ENCODE results near the gene HOXC6. TPM values are rescaled to one million over a fixed set of nuclear protein-coding genes. Genes with fewer than 3 reads are reported as not detected.

HOXC6 gene
- total and polyA plus RNA-seq, 2 of the 13 experiments (the other 11 are each of a cell fraction or from before 2014, with no cell fraction given) = not detected

DNA sequence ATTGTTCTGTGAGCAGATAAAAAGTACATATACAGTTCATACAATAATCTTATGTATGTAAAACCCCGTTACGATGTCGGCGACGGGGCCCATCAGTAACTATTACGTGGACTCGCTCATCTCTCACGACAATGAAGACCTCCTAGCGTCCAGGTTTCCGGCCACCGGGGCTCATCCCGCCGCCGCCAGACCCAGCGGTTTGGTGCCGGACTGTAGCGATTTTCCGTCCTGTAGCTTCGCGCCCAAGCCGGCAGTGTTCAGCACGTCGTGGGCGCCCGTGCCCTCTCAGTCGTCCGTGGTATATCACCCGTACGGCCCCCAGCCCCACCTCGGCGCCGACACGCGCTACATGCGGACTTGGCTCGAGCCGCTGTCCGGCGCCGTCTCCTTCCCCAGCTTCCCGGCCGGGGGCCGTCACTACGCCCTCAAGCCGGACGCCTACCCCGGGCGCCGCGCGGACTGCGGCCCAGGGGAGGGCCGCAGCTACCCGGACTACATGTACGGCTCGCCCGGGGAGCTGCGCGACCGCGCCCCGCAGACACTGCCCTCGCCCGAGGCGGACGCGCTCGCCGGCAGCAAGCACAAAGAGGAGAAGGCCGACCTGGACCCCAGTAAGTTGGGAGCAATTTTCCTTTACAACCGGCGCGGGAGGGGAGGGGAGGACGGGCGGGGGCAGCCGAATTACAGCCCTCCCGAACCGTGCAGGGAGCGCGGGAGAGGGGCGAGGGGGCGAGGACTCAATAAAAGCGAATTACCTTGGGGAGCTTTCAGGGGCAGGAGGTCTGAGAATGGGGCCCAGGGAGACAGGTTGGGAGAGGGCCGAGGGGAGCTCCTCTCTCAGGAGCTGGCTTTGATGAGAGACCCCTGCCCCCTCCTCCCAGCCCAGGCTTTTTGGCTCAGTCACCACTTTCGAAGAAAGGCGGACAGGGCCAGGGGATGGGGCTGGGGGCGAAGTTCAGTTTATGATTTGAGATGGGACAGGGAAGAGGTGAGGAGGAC, 27.8 kb upstream of the HOXC6 start, which contains the start of gene HOXC9 (continued):
- TF ChIP-seq ZNF350 (CRISPR knock-in tag; IDR thresholded peaks at IDR 0.05; ENCODE audit: borderline replicate concordance, low read depth) (no peak), CAMTA2 (CRISPR knock-in tag; IDR thresholded peaks at IDR 0.05; ENCODE audit: borderline replicate concordance) (no peak), ZFP91 (CRISPR knock-in tag; IDR thresholded peaks at IDR 0.05; ENCODE audit: borderline replicate concordance) (peak; percentile 55; the same call in 1 of the 2 replicates), PCBP2 (optimal IDR thresholded peaks at IDR 0.05; ENCODE audit: low read depth, low read length, poor library complexity, severe bottlenecking) (no peak), BHLHE40 (IDR thresholded peaks at IDR 0.05; ENCODE audit: low read length) (no peak), JDP2 (CRISPR knock-in tag; IDR thresholded peaks at IDR 0.05; ENCODE audit: borderline replicate concordance) (no peak), ZBTB3 (CRISPR knock-in tag; IDR thresholded peaks at IDR 0.05; ENCODE audit: borderline replicate concordance, low read depth) (no peak), SETDB1 (CRISPR knock-in tag; IDR thresholded peaks at IDR 0.05; ENCODE audit: borderline replicate concordance) (no peak), ZNF674 (CRISPR knock-in tag; IDR thresholded peaks at IDR 0.05; ENCODE audit: low read depth) (no peak), POLR2AphosphoS2 (IDR thresholded peaks at IDR 0.05; ENCODE audit: low read depth, low read length) (no peak), ZNF556 (CRISPR knock-in tag; IDR thresholded peaks at IDR 0.05; ENCODE audit: borderline replicate concordance) (no peak), MBNL3 (CRISPR knock-in tag; conservative IDR thresholded peaks at IDR 0.05) (no peak), CHD4 (IDR thresholded peaks at IDR 0.05; ENCODE audit: borderline replicate concordance, low read length) (no peak), BRD4 (CRISPR knock-in tag; IDR thresholded peaks at IDR 0.05) (no peak), ZNF749 (CRISPR knock-in tag; IDR thresholded peaks at IDR 0.05; ENCODE audit: borderline replicate concordance) (no peak), HOXA9 (CRISPR knock-in tag; IDR thresholded peaks at IDR 0.05; ENCODE audit: borderline replicate concordance) (no peak), MAFK (conservative IDR thresholded peaks at IDR 0.05 in 1 of 2, IDR thresholded peaks at IDR 0.05 in 1 of 2; ENCODE audit: low read length in 2 of 2) (no peak)
- TF ChIP-seq, protein P1, sequence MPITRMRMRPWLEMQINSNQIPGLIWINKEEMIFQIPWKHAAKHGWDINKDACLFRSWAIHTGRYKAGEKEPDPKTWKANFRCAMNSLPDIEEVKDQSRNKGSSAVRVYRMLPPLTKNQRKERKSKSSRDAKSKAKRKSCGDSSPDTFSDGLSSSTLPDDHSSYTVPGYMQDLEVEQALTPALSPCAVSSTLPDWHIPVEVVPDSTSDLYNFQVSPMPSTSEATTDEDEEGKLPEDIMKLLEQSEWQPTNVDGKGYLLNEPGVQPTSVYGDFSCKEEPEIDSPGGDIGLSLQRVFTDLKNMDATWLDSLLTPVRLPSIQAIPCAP (CRISPR knock-in tag; IDR thresholded peaks at IDR 0.05; ENCODE audit: low read depth) = no peak
- TF ChIP-seq, protein P2, sequence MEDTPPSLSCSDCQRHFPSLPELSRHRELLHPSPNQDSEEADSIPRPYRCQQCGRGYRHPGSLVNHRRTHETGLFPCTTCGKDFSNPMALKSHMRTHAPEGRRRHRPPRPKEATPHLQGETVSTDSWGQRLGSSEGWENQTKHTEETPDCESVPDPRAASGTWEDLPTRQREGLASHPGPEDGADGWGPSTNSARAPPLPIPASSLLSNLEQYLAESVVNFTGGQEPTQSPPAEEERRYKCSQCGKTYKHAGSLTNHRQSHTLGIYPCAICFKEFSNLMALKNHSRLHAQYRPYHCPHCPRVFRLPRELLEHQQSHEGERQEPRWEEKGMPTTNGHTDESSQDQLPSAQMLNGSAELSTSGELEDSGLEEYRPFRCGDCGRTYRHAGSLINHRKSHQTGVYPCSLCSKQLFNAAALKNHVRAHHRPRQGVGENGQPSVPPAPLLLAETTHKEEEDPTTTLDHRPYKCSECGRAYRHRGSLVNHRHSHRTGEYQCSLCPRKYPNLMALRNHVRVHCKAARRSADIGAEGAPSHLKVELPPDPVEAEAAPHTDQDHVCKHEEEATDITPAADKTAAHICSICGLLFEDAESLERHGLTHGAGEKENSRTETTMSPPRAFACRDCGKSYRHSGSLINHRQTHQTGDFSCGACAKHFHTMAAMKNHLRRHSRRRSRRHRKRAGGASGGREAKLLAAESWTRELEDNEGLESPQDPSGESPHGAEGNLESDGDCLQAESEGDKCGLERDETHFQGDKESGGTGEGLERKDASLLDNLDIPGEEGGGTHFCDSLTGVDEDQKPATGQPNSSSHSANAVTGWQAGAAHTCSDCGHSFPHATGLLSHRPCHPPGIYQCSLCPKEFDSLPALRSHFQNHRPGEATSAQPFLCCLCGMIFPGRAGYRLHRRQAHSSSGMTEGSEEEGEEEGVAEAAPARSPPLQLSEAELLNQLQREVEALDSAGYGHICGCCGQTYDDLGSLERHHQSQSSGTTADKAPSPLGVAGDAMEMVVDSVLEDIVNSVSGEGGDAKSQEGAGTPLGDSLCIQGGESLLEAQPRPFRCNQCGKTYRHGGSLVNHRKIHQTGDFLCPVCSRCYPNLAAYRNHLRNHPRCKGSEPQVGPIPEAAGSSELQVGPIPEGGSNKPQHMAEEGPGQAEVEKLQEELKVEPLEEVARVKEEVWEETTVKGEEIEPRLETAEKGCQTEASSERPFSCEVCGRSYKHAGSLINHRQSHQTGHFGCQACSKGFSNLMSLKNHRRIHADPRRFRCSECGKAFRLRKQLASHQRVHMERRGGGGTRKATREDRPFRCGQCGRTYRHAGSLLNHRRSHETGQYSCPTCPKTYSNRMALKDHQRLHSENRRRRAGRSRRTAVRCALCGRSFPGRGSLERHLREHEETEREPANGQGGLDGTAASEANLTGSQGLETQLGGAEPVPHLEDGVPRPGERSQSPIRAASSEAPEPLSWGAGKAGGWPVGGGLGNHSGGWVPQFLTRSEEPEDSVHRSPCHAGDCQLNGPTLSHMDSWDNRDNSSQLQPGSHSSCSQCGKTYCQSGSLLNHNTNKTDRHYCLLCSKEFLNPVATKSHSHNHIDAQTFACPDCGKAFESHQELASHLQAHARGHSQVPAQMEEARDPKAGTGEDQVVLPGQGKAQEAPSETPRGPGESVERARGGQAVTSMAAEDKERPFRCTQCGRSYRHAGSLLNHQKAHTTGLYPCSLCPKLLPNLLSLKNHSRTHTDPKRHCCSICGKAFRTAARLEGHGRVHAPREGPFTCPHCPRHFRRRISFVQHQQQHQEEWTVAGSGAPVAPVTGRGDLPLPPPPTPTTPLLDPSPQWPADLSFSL (CRISPR knock-in tag; IDR thresholded peaks at IDR 0.05) = no peak

All from HepG2 (cell line).